HG03520 (cell line): ENCODE data around the gene GAS2L1.

ENCODE experiments used
- ATAC-seq: cut with Tn5 transposase; IDR thresholded peaks from one replicate; pipeline ENCODE4 v1.9.1; 2021; ENCODE audit warnings: mild to moderate bottlenecking, moderate library complexity; ENCODE audit not compliant: unreplicated experiment

The GAS2L1 gene

DNA sequence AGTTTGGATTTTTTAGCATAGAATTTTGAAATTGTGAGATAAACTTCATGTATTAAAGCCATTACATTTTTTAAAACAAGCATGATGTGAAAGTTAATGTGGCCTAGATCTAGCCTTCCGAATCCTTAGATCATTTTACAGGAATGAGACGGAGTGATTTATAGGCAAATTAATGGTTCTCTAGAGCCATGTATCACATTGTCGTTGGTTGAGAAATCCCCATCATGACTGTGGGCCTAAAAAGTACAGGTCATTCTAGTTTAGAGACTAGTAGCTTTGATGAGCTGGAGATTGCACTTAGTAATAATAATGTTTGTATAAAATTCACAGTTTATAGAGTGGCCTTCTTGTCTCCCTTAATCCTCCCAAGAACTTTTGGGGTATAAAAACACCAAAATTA, 31.3 kb upstream of the GAS2L1 start:
- ATAC-seq = no peak

DNA sequence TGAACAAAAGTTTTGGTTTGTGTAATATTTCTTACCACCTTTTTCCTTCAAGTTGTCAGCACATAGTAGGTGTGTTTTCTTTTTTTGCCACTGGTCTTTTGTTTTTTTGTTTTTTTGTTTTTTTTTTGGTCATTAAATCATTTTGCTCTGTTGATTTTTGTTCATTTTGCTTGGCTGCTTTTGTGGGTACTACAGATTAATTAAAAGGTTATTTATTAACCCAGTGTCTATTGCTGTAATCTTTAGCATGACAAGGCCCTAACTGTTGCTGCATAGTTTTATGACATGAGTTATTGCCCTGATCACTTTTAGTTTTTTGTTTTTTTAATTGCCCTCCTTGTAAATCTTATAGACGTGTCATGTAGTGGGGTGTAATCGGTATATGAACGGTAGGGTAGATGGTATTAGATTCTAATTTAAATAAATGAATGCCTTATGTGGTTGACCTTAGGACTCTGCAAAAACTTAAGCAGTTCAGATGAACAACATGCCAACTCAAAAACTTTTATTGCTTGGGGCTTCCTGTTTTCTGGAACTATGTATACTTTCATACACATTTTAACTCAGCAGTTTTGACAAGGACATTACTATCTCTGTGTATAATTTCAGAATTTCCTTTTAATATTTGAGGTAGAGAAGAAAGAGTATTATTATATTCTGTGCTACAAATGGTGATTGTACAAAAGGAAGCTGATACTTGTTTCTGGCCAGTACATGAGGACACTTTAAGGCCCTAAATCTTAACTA, 30.5 kb upstream of the GAS2L1 start:
- no peak for ATAC-seq

DNA sequence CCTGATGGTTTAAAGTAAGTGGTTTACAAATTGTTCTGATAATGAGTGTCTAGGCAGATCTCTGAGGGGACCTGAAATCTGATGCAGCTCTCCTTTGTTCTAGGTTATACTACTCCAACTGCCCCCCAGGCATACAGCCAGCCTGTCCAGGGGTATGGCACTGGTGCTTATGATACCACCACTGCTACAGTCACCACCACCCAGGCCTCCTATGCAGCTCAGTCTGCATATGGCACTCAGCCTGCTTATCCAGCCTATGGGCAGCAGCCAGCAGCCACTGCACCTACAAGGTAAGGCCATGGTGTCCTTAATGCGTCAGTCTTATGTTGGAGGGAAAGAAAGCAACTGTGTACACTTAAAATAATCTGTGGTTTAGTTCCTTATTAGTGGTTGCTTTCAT, 28.5 kb upstream of the GAS2L1 start:
- no peak for ATAC-seq

DNA sequence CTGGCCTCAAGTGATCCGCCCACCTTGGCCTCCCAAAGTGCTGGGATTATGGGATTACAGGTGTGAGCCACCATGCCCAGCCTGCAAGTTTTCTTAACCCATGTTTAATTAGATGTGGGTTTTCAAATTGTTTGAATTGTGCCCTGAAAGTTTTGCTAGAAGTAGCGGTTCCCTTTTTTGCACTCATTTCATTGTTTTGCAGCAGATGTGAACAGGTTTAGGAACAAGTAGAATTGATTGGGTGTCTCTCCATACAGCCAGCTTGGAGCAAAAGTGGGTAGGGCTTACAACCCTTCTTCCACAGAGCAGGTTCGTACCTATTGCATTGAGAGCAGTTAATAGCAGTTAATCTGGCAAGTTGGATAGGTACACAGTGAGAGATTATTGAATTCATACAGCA, 22.3 kb upstream of the GAS2L1 start:
- no peak for ATAC-seq

DNA sequence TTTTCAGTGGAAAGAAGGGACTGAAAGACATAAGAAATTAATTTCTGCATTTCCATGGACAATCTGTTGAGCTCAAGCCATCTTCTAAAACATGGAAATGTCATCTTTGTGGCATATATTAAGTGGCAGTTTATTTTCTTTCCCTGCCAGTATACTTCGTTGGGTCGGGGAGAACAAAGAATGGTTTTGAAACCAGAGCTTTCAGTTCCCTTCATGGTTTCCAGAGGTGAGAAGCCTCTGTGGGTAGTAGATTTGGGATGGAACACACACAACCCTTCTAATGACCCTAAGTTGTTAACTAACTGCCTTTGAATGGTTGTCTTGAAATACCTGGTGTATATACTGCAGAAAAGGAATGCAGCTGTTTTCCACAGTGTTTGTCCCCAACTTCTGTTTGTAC, 17.6 kb upstream of the GAS2L1 start:
- no peak for ATAC-seq

DNA sequence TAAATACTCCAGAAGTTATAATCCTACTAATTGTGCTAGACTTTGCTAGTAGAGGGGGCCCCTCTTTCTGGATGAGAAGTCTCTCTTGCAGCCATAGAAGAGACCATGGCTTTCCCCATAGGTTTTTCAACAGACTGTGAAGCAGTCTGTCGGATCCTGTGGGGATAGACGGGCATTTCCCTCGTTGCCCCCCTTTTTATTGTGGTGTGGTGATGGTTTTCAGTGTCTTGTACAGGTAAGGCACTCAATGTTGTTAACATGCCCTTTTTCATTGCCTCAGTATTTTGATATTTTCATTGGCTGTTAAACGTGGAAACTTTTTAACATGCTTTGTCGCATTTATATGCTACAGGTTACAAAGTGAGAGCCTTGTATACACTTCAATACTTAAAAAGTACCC, 16.4 kb upstream of the GAS2L1 start:
- no peak for ATAC-seq

DNA sequence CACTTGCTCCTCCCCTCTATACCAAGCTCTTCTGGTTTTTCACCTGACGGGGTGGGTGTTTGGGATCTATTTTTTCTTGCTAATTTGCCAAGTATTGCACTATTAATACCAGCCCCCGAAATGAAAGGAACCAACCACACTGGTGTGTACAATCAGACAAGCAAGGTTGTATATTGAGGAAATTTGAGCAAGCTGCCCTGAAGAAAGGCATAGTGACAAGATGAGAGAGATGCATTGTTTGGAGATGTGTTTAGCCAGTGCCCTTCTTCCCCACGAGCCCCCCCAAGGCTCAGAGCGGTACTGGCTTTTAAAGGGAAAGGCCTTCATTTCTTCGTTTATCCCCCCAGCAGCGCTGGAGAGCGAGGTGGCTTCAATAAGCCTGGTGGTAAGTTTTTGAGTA, 15.2 kb upstream of the GAS2L1 start:
- no peak for ATAC-seq

DNA sequence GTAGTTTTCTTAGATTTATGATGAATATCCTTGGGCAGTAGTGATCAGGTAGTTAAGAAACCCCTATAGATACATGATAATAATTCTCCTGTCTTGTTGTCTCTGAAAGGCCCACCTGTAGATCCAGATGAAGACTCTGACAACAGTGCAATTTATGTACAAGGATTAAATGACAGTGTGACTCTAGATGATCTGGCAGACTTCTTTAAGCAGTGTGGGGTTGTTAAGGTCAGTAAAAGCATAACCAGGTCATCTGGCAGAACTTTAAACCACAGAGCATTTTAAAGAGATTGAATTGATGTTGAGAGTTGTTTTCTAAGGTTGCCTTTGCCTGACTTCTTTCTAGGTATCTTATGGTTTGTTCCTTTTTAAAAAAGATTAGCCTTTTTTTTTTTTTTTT, 14.1 kb upstream of the GAS2L1 start:
- ATAC-seq = no peak

DNA sequence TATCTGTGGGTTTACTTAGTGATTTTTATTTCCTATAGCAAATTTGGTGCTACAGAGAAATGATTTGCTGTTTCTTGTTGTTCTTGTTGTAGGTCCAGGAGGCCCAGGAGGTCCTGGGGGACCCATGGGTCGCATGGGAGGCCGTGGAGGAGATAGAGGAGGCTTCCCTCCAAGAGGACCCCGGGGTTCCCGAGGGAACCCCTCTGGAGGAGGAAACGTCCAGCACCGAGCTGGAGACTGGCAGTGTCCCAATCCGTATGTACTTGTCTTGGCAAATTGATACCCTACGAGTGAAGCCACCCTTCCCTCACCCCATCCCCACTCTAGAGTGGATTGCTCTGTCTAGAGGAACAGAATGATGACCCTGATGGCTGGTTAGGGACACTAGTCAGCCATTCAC, 7.8 kb upstream of the GAS2L1 start:
- no peak for ATAC-seq

DNA sequence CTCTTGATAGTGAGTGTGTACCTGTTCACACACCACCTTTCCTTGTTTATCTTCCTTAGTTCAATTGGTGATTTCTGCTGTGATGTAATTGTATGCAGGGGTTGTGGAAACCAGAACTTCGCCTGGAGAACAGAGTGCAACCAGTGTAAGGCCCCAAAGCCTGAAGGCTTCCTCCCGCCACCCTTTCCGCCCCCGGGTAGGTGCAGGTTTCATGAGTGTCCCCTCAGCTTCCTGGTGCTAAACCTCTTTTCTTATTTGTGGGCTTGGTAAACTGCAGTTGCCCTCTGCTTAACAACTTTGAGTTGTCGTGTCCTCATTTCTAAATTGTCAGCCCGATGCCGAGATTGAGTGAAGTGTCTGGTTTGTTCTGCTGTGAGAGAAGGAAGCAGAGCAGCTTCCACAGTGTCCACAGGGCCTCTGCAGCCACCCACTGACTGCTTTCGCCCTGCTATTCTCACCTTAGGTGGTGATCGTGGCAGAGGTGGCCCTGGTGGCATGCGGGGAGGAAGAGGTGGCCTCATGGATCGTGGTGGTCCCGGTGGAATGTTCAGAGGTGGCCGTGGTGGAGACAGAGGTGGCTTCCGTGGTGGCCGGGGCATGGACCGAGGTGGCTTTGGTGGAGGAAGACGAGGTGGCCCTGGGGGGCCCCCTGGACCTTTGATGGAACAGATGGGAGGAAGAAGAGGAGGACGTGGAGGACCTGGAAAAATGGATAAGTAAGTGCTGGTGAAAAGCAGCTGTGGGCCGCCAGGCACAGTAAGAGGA, 7.1 kb upstream of the GAS2L1 start:
- ATAC-seq = no peak

DNA sequence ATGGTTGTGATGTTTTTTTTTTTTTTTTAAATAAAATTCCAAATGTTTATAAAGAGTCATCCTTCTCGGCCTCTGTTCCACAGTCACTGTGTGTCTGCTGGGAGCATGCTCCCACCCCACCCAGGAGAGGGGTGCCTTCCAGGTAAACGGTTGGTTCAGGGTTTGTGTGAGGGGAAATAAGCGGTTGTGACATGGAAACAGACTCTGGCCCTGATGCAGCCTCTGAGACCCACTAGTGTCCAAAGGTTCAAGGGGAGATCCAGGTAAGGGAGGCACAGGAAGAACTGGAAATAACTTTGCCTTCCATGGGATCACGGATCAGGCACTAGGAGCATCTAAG, 6.0 kb upstream of the GAS2L1 start:
- ATAC-seq = no peak

DNA sequence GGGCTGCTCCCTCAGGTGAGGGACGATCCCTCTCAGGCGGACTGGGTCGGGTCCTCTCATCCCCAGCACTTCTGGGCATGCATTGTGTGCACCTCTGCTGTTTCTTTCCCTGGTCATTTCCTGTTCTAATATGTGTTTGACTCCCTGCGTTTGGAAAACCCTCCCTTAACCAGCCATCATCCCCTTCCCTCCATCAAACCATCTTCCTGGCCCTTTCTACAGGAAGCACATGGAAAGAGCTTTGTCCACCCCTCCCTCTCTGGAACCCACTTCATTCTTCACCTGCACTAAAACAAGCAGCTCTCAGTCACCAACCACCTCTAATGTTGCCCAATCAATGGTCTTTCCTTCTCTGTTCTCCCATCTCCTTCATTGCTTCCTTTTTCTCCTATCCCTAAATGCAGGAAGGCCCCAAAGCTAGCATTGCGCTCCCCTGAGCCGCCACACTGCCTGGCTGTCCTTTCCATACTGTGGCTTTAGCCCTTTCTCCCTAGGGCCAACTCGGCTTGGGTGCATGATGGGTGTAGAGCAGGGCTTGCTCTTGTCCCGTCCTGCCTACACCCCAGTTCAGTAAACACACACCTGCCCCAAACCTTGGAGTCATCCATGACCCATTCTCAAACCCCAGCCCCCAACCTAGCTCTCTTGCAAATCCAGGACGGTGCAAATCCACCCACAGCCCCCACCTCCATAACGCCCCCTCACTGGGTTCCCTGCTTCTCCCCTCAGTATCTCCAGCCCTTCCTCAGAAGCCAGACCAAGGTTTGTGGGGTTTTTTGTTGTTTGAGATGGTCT, 5.4 kb upstream of the GAS2L1 start:
- ATAC-seq = no peak

DNA sequence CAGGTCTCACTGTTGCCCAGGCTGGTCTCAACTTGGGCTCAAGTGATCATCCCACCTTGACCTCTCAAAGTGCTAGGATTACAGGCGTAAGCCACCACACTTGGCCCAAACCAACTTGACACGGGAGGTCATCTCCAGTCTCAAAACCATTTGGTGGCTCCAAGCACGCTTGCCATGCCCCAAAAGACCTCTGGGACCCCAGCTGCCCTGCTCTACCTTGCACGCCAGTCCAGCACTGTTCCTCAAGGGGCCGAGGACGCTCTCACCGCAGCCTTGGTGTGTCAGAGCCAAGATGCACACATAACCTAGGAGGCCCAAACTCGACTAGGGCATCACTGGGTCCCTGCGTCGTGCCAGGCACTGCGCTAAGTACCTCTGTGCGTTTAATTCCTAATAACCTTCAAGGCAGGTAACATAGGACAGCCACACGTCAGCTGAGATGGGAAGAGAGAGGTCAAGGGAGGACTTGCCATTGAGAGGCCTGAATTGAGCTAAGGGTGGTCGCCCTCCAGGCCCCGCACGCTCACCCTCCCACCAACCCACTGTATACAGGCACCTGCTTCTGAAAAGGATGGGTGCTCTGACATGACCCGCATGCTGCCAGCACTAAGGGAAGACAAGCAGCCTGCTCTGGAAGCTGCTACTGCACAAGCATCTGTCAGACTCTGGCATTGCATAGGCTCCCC, 4.6 kb upstream of the GAS2L1 start:
- no peak for ATAC-seq

DNA sequence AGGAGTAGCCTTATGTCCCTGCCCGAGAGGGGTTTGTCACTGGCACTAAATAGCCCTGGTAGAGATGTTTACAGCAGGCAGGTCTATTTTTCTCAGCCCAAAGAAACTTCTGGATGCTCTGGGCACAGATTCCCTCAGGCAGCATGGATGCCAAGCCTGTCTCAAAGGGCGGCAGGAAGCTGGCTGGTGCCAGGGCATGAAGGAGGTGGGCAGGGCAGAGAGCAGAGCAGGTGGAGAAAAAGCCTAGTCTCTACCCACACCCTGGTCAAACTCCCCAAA, 4.1 kb upstream of the GAS2L1 start:
- ATAC-seq = no peak

DNA sequence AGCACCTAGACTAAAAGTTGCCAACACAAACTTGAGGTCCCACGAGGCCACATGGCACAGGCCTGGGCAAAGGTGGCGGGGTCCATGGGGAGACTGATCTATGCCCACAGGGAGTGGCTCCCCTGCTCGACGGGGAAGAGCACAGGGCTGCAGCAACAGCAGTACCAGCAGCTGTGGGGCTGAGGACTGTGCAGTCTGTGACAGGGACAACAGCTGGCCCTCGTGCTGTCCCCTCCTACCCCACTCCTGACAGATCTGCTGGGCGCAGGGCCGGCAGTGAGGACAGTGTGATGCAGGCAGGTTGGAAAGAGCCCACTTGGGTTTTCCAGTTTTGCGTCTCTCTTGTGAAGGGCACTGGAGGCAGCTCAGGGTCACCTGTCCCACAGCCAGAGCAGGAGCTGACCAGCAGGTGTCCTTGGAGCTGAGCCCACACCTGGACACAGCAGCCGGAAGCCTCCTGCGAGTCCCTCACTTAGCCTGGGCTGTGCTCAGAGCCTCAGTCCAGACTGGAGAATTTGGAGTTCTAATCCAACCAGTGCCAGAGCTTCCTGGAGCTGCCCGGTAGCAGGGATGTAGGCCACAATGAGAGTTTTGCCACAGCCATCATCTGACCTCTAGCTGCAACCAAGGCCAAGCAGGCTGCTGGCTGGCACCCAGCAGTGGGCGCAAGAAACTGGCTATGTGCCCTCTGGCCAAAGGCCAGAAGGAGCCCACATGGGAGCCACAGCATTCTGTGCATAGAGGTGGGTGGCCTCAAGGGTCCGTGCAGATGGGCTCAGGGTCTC, 3.6 kb upstream of the GAS2L1 start:
- ATAC-seq = no peak

DNA sequence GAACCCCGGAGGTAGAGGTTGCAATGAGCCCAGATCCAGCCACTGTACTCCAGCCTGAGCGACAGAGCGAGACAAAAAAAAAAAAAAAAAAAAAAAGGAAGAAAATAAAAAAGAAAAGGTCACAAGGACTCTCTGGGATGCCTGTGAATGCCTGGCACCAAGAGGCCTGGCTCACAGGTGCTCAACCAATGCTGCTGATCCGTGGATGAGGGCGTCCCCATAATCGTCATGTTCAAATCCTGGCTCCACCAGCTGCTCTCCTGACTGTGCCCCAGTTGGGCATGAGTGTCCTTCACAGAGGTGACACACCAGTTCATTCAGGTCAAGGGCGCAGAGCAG, 645 bp upstream of the GAS2L1 start:
- no peak for ATAC-seq

DNA sequence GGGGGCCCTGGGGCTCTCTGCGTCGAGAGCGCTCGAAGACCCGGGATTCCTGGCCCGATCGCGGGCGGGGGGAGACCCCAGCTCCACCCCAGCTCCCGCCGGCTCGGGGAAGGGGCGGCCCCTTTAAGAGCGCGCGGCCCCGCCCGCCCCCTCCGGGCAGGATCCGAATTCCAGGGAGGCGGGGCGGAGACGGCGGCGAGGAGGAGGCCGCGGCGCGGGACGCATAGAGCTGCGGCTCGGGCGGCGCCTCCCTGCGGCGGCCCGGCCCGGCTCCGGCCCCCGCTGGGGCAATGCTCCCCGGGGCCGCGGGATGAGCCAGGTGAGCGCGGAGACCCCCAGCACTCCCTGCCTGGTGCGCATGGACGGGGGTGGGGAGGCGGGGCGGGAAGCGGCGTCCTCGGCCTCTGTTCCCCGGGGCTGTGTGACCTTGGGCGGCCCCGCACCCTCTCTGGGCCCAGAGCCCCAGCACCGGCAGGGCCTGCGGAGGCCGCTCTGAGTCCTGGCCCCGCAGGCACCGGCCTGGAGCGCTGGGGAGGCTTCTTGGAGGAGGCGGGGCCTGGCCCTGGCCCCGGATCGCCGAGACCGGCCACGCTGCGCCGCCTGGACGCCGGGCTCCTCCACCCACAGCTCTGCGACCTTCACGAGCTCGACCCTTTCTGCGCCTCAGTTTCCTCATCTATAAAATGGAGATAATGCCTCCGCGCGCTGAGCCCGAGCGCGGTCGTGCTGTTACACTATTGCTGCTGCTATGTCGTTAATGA, 565 bp downstream of the GAS2L1 start:
- no peak for ATAC-seq

DNA sequence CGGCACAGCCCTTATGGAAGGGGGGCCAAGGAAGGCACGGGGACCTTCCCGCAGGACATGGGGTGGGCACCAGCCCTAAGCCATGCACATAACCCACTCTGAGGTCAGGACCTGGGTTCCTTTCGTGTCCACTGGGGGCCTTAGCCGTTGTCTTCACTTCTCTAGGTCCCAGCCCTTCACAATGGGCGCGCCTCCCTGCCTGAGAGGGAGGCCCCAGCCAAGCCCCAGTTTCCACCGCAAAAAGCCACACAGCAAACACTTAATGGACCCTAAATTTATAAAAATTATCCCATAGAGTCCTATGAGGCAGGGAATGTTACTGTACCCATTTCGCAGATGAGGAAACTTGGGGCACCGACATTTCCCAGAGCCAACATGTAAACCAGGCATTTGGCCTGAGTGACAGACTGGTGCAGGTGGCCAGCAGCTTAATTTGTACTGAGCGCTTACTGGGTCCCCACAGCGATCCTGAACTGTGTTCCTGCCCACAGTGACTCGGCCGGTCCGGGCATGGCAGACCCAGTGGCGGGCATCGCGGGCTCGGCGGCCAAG, 1.2 kb downstream of the GAS2L1 start:
- no peak for ATAC-seq

DNA sequence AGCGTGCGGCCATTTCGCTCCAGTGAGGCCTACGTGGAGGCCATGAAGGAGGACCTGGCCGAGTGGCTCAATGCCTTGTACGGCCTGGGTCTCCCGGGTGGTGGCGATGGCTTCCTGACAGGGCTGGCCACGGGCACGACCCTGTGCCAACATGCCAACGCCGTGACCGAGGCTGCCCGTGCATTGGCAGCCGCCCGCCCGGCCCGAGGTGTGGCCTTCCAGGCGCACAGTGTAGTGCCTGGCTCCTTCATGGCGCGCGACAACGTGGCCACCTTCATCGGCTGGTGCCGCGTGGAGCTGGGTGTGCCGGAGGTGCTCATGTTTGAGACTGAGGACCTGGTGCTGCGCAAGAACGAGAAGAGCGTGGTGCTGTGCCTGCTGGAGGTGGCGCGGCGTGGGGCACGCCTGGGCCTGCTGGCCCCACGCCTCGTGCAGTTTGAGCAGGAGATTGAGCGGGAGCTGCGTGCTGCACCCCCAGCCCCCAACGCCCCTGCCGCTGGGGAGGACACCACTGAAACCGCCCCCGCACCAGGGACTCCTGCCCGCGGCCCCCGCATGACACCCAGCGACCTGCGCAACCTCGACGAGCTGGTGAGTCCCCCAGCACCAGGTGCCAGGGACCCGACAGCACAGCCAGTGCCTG, 1.8 kb downstream of the GAS2L1 start:
- no peak for ATAC-seq
